ENCODE data around the gene MAP4K3.
"Not testable (repeated sequence)": the region's sequence is repeated elsewhere in the genome, so short reads cannot be mapped to it uniquely, and the experiment has no call there.

The MAP4K3 gene

GRCh38 chr2:39408351-39409136, 28.5 kb downstream of the MAP4K3 start:
- peak; percentile 88 for DNase-seq

- DNase-seq = peak; percentile 25
These were observed 29.4 kb downstream of the MAP4K3 start for GRCh38 chr2:39407516-39408296.

GRCh38 chr2:39405364-39405763, 31.7 kb downstream of the MAP4K3 start:
- DNase-seq = no peak

GRCh38 chr2:39403311-39403710, 33.8 kb downstream of the MAP4K3 start:
- DNase-seq = peak; percentile 43

- no peak for DNase-seq
These were observed 35.8 kb downstream of the MAP4K3 start for GRCh38 chr2:39401319-39401718.

GRCh38 chr2:39399570-39399969, 37.5 kb downstream of the MAP4K3 start:
- no peak for DNase-seq

GRCh38 chr2:39395313-39395712, 41.8 kb downstream of the MAP4K3 start:
- DNase-seq = peak; percentile 18

- DNase-seq = no peak
These were observed 42.5 kb downstream of the MAP4K3 start for GRCh38 chr2:39394516-39394961.

GRCh38 chr2:39392672-39393071, 44.4 kb downstream of the MAP4K3 start:
- DNase-seq = no peak

GRCh38 chr2:39390216-39390615, 46.9 kb downstream of the MAP4K3 start:
- no peak for DNase-seq

GRCh38 chr2:39386064-39386463, 51.0 kb downstream of the MAP4K3 start:
- no peak for DNase-seq

- no peak for DNase-seq
These were observed 51.9 kb downstream of the MAP4K3 start for GRCh38 chr2:39385172-39385571.

GRCh38 chr2:39384071-39384470, 53.0 kb downstream of the MAP4K3 start:
- not testable (repeated sequence) for DNase-seq

- peak; percentile 60 for DNase-seq
These were observed 53.9 kb downstream of the MAP4K3 start for GRCh38 chr2:39383146-39383545.

- DNase-seq = no peak
These were observed 55.4 kb downstream of the MAP4K3 start for GRCh38 chr2:39381653-39382052.

- DNase-seq = peak; percentile 34
These were observed 56.4 kb downstream of the MAP4K3 start for GRCh38 chr2:39380525-39381150.

- peak; percentile 69 for DNase-seq
These were observed 57.2 kb downstream of the MAP4K3 start for GRCh38 chr2:39379643-39380524.

- DNase-seq = no peak
These were observed 58.1 kb downstream of the MAP4K3 start for GRCh38 chr2:39378968-39379367.

GRCh38 chr2:39377226-39377939, 59.7 kb downstream of the MAP4K3 start:
- peak; percentile 85 for DNase-seq

GRCh38 chr2:39375917-39376316, 61.2 kb downstream of the MAP4K3 start:
- peak; percentile 60 for DNase-seq

- peak; percentile 27 for DNase-seq
These were observed 63.8 kb downstream of the MAP4K3 start for GRCh38 chr2:39373181-39373802.
